H9 (cell line): ENCODE measurements around the gene COL17A1. TPM values are rescaled to one million over a fixed set of nuclear protein-coding genes. Genes with fewer than 3 reads are reported as not detected.

Experiments used
- DNase-seq: peaks from one replicate; pipeline ENCODE4 v3.0.0-alpha.2; 2017
- H2AFZ ChIP-seq: one replicate; pipeline ENCODE4 v1.6.1; 2013; ENCODE audit warnings: mild to moderate bottlenecking, low read length, control low read depth, moderate library complexity
- H2AK5ac ChIP-seq: 2 replicates; pipeline ENCODE4 v1.6.1; 2013; ENCODE audit warnings: low read length, control low read depth, mixed read lengths; ENCODE audit not compliant: insufficient read length
- H2BK120ac ChIP-seq: one replicate; pipeline ENCODE4 v1.6.1; 2013; ENCODE audit warnings: low read depth, mild to moderate bottlenecking, low read length, control low read depth, inconsistent platforms; ENCODE audit not compliant: poor library complexity, severe bottlenecking
- H2BK12ac ChIP-seq: 2 replicates; pipeline ENCODE4 v1.6.1; 2013; ENCODE audit warnings: low read length, control low read depth, mixed read lengths, low read depth; ENCODE audit not compliant: insufficient read length
- H2BK15ac ChIP-seq: 2 replicates; pipeline ENCODE4 v1.6.1; 2013; ENCODE audit warnings: low read depth, low read length, control low read depth
- H2BK20ac ChIP-seq: one replicate; pipeline ENCODE4 v1.6.1; 2013; ENCODE audit warnings: low read depth, mild to moderate bottlenecking, low read length, control low read depth, inconsistent platforms; ENCODE audit not compliant: poor library complexity, severe bottlenecking
- H2BK5ac ChIP-seq: 2 replicates; pipeline ENCODE4 v1.6.1; 2013; ENCODE audit warnings: low read length, control low read depth, mixed read lengths; ENCODE audit not compliant: insufficient read length
- H3K14ac ChIP-seq: 2 replicates; pipeline ENCODE4 v1.6.1; 2013; ENCODE audit warnings: low read length, control low read depth; ENCODE audit not compliant: insufficient read depth
- H3K18ac ChIP-seq: 2 replicates; pipeline ENCODE4 v1.6.1; 2013; ENCODE audit warnings: low read depth, mild to moderate bottlenecking, mixed read lengths, low read length, control low read depth; ENCODE audit not compliant: insufficient read length
- H3K23ac ChIP-seq: 2 replicates; pipeline ENCODE4 v1.6.1; 2013; ENCODE audit warnings: low read length, control low read depth, mixed read lengths, low read depth; ENCODE audit not compliant: insufficient read length
- H3K23me2 ChIP-seq: 2 replicates; pipeline ENCODE4 v1.6.1; 2013; ENCODE audit warnings: low read depth, mild to moderate bottlenecking, mixed read lengths, low read length, control low read depth; ENCODE audit not compliant: insufficient read length, poor library complexity, severe bottlenecking
- H3K27ac ChIP-seq: 2 replicates; pipeline ENCODE4 v1.5.1; 2013; ENCODE audit warnings: low read length, control low read depth, mixed read lengths, low read depth; ENCODE audit not compliant: insufficient read length
- H3K27me3 ChIP-seq: 2 replicates; pipeline ENCODE4 v1.6.1; 2013; ENCODE audit warnings: low read length, control low read depth, inconsistent platforms; ENCODE audit not compliant: insufficient read depth
- H3K4ac ChIP-seq: 2 replicates; pipeline ENCODE4 v1.6.1; 2013; ENCODE audit warnings: low read depth, mild to moderate bottlenecking, control low read depth, inconsistent platforms, low read length, moderate library complexity
- H3K4me1 ChIP-seq: 2 replicates; pipeline ENCODE4 v1.6.1; 2013; ENCODE audit warnings: low read length, control low read depth, inconsistent platforms; ENCODE audit not compliant: insufficient read depth
- H3K4me2 ChIP-seq: 2 replicates; pipeline ENCODE4 v1.6.1; 2013; ENCODE audit warnings: low read length, control low read depth, mixed read lengths; ENCODE audit not compliant: insufficient read length, insufficient read depth
- H3K56ac ChIP-seq: 2 replicates; pipeline ENCODE4 v1.6.1; 2013; ENCODE audit warnings: low read depth, mild to moderate bottlenecking, mixed read lengths, low read length, control low read depth; ENCODE audit not compliant: insufficient read length
- H3K79me1 ChIP-seq: 2 replicates; pipeline ENCODE4 v1.6.1; 2013; ENCODE audit warnings: low read depth, mild to moderate bottlenecking, moderate library complexity, low read length, control low read depth, inconsistent platforms; ENCODE audit not compliant: insufficient read depth, poor library complexity, severe bottlenecking
- H3K79me2 ChIP-seq: 2 replicates; pipeline ENCODE4 v1.6.1; 2013; ENCODE audit warnings: low read length, control low read depth, inconsistent platforms; ENCODE audit not compliant: insufficient read depth
- H3K9ac ChIP-seq: 2 replicates; pipeline ENCODE4 v1.6.1; 2013; ENCODE audit warnings: low read length, control low read depth, mixed read lengths; ENCODE audit not compliant: insufficient read length; ENCODE audit errors: extremely low read depth
- H3K9me3 ChIP-seq: one replicate; pipeline ENCODE4 v1.6.1; 2013; ENCODE audit warnings: low read depth, low read length, inconsistent platforms; ENCODE audit not compliant: control insufficient read depth
- H3T11ph ChIP-seq: one replicate; pipeline ENCODE4 v1.6.1; 2013; ENCODE audit warnings: mild to moderate bottlenecking, low read length, control low read depth, inconsistent platforms
- H4K20me1 ChIP-seq: one replicate; pipeline ENCODE4 v1.6.1; 2013; ENCODE audit not compliant: control insufficient read depth, insufficient read length, insufficient read depth
- H4K5ac ChIP-seq: 2 replicates; pipeline ENCODE4 v1.6.1; 2013; ENCODE audit warnings: low read depth, mild to moderate bottlenecking, mixed read lengths, low read length, control low read depth; ENCODE audit not compliant: insufficient read length
- H4K8ac ChIP-seq: replicated peaks from 2 replicates; pipeline ENCODE4 v1.6.1; 2013; ENCODE audit warnings: low read length, control low read depth, mixed read lengths, low read depth; ENCODE audit not compliant: insufficient read length
- H4K91ac ChIP-seq: 2 replicates; pipeline ENCODE4 v1.6.1; 2013; ENCODE audit warnings: low read depth, mild to moderate bottlenecking, moderate library complexity, mixed read lengths, low read length, control low read depth; ENCODE audit not compliant: insufficient read length
- H3K27ac Mint-ChIP-seq, 3 experiments: 2 replicates in 2 of 3; 3 replicates in 1 of 3; pipeline ENCODE4 v1.8.0; 2020 to 2021; ENCODE audit warnings: mixed read lengths in 3 of 3, mild to moderate bottlenecking in 1 of 3, moderate library complexity in 1 of 3
- H3K27me3 Mint-ChIP-seq: 2 replicates; pipeline ENCODE4 v1.8.0; 2021; ENCODE audit warnings: low read depth, mild to moderate bottlenecking, moderate library complexity, mixed read lengths
- H3K36me3 Mint-ChIP-seq, 3 experiments: 2 replicates in 2 of 3; 3 replicates in 1 of 3; pipeline ENCODE4 v1.8.0; 2020 to 2021; ENCODE audit warnings: low read depth in 3 of 3, mixed read lengths in 3 of 3; ENCODE audit not compliant: insufficient read depth in 1 of 3
- H3K4me1 Mint-ChIP-seq, 2 experiments: 2 replicates each; pipeline ENCODE4 v1.8.0; 2020; ENCODE audit warnings: mixed read lengths in 2 of 2
- H3K4me3 Mint-ChIP-seq, 2 experiments: 2 replicates in 1 of 2; 3 replicates in 1 of 2; pipeline ENCODE4 v1.8.0; 2020 to 2021; ENCODE audit warnings: mild to moderate bottlenecking in 2 of 2, mixed read lengths in 2 of 2, moderate library complexity in 1 of 2
- H3K9me3 Mint-ChIP-seq, 2 experiments: 2 replicates in 1 of 2; 3 replicates in 1 of 2; pipeline ENCODE4 v1.8.0; 2020; ENCODE audit warnings: mild to moderate bottlenecking in 2 of 2, mixed read lengths in 2 of 2, moderate library complexity in 1 of 2
- CTCF ChIP-seq: fragments of 200-600 bp; sonication (generic); conservative IDR thresholded peaks from 3 replicates; pipeline ENCODE4 v1.8.0; 2021; ENCODE audit warnings: antibody characterized with exemption, mild to moderate bottlenecking
- WGBS: extraction: QIAGEN DNeasy Blood & Tissue Kit; methylation state at CpG from one replicate; pipeline ENCODE4 v1.1.7; 2013; ENCODE audit warnings: missing lambda C conversion rate, low lambda C conversion rate, mixed read lengths; ENCODE audit not compliant: insufficient read length; ENCODE audit errors: extremely low coverage; 5-methylcytosine and 5-hydroxymethylcytosine counted together
- total RNA-seq: library from RNA; stranded (reverse); gene quantifications from 2 replicates; pipeline ENCODE4 v1.2.1, GENCODE V29; 2021

Gene COL17A1
- total RNA-seq, 1 experiment from 2014 or later = 1.9 TPM

DNA sequence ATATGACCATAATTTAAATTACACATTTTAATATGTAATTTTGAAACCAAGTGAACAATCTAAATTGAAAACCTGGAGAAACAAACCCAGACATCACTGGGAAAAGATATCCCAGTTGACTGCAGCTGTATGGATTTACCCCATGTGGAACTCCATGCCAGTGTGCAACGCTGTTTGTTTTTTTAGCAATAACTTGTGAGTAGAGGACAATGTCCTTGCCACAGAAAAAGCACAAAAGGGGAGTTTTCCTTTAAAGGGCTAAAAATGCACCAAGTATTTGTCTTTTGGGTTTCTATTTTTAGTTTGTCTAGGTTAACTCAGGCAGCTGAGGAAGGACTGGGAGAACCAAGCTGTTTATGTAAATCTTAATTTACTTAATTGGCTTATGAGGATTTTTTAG, 15.1 kb upstream of the COL17A1 start:
- no peak overlapping the region for H2BK15ac ChIP-seq
- H3K14ac ChIP-seq = no peak overlapping the region
- no peak overlapping the region for H4K8ac ChIP-seq
- H2BK20ac ChIP-seq = no peak overlapping the region
- H4K5ac ChIP-seq = no peak overlapping the region
- H3K79me2 ChIP-seq = no peaks in the 10 kb centered on the region
- H2BK5ac ChIP-seq = no peak overlapping the region
- H3K4ac ChIP-seq = no peak overlapping the region
- H4K20me1 ChIP-seq = no peaks in the 10 kb centered on the region
- Mint-ChIP-seq H3K4me3 (no peak overlapping the region), H3K4me1 (peaks cover 6 to 9% of the 10 kb centered on the region in 2 experiments; a peak in 3 of 4 replicates), H3K36me3 (peaks cover 0 to 12% (median 6%) of the 10 kb centered on the region in 3 experiments; a peak in 4 of 7 replicates), H3K27me3 (peaks cover 3% of the 10 kb centered on the region; the same call in 1 of the 2 replicates), H3K27ac (no peak overlapping the region), H3K9me3 (peaks cover 11% of the 10 kb centered on the region in 2 experiments)
- H3K4me2 ChIP-seq = no peak overlapping the region
- no peak overlapping the region for H2BK120ac ChIP-seq
- H3K23me2 ChIP-seq = no peaks in the 10 kb centered on the region
- H3K4me1 ChIP-seq = no peaks in the 10 kb centered on the region
- H4K91ac ChIP-seq = no peak overlapping the region
- H3K27ac ChIP-seq = no peak overlapping the region
- DNase-seq = no peak
- H3K9ac ChIP-seq = no peak overlapping the region
- H3K56ac ChIP-seq = no peak overlapping the region
- no peak overlapping the region for H3T11ph ChIP-seq
- no peak overlapping the region for H2BK12ac ChIP-seq
- no peaks in the 10 kb centered on the region for H3K27me3 ChIP-seq
- no peak overlapping the region for H2AK5ac ChIP-seq
- H3K79me1 ChIP-seq = no peaks in the 10 kb centered on the region
- TF ChIP-seq CTCF = no peak
- no peak overlapping the region for H2AFZ ChIP-seq
- no CpG with 5 or more reads among the region's 1 CpG for WGBS
- H3K23ac ChIP-seq = no peak overlapping the region
- H3K18ac ChIP-seq = no peak overlapping the region
- no peaks in the 10 kb centered on the region for H3K9me3 ChIP-seq
